NCI-H69 (cell line): ENCODE measurements around the gene HIVEP3.

Experiments used
- DNase-seq: peaks from one replicate; lab custom pipeline; 2025; lab: John Stamatoyannopoulos, UW

The HIVEP3 gene

DNA sequence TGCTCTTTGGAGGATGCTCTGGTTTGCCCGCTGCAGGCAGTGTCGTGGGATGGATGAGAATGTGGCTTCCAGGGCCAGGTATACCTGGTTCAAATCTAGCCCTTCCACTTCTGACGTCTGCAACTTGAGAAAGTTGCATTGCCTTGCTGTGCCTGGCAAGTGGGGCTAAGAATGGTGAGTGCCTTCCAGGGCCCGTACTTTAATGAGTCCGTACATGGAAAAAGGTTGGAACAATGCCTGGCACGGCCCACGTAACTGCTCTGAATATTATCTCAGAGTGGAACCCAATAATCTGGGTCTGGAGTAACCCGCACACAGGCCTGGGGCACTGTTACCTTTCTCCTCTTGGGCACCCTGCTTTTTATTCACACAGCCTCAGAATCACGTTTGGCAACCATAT, 287.6 kb downstream of the HIVEP3 start:
- no peak for DNase-seq

DNA sequence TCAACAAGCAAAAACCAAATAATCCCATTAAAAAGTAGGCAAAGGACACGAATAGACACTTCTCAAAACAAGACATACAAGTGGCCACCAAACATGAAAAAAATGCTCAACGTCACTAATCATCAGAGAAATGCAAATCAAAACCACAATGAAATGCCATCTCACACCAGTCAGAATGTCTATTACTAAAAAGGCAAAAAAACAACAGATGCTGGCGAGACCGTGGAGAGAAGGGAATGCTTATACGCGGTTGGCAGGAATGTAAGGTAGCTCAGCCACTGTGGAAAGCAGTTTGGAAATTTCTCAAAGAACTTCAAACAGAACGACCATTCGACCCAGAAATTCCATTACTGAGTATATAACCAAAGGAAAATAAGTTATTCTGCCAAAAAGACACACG, 289.2 kb downstream of the HIVEP3 start:
- no peak for DNase-seq

DNA sequence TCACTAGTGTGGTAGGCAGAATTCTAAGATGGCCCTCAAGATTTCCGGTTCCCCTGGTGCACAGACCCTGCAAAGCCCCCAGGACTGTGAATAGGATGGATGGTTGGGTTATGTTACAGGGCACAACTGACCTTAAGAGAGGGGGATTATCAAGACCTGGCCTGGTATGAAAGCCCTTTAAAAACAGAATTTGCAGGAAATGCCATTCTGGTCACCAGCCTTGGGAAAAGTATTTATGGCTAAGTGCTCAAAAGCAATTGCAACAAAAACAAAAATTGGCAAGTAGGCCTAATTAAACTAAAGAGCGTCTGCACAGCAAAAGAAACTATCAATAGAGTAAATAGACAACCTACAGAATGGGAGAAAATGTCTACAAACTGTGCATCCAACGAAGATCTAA, 289.6 kb downstream of the HIVEP3 start:
- DNase-seq: no peak

DNA sequence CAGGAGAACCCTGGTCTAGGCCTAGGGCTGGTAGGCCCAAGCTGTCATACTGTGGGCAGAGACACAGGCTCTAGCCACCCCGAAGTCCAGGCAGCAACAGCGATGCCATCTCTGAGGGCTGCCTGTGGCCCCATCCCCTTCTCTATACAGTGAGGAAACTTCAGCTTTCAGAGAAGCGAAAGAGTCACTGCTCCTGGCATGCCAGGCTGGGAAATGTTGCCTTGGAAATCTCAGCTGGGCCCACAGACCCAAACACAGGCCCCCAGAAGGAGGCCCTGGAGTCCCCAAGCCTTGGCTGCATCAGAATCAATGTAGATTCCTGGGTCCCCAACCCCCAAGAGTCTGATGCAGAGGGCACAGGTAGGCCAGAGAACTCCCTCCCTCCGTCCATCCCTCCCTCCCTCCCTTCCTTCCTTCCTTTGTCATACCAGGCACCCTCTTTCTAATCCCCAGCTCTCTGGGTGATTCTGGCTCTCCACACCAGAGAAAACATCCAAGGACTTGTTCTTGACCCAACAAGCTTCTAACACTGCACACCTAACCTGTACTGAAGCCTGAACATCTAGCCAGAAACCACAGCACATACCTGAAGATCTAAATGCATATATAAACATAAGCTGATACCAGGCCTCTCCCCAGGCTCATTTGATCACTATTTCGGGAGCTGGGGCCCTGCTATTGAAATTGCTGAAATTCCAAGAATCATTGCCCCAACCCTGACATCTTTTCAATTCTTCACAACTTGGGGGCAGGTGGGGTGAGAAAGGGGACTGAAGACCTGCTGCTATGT, 291.0 kb downstream of the HIVEP3 start:
- no peak for DNase-seq

DNA sequence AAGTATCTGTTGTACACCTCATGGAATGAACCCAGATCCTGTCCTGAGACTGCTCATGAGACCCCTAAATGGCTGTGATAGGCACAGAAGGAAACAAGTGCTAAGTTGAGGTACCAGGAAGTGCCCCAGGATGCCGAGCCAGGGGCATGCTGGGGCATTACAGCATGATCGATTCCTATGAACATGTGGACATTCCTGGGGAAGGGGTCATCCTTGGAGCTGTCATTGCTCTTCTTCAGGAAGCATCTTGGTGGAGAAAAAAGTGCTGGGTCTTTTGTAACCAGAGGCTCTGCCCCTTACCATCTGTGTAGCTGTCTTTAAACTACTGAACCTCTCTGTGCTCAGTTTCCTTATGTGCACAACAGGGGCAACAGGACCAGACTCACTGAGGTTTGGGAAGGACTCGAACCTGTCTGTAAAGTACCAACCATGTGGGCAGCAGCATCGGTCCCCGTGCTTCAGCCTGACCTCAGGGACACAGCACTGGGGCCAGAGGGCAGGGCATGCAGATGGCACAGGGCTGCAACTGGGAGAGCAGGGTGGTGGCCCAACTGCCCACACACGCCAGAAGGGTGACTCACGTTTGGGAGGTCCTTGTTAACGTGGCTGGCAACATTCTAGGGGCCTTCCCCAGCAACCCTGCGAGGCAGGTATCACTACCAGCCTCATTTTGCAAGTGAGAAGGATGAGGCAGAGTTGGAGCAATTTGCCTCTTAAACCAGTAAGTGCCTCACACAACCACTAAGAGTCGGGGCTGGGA, 291.9 kb downstream of the HIVEP3 start:
- DNase-seq: no peak

DNA sequence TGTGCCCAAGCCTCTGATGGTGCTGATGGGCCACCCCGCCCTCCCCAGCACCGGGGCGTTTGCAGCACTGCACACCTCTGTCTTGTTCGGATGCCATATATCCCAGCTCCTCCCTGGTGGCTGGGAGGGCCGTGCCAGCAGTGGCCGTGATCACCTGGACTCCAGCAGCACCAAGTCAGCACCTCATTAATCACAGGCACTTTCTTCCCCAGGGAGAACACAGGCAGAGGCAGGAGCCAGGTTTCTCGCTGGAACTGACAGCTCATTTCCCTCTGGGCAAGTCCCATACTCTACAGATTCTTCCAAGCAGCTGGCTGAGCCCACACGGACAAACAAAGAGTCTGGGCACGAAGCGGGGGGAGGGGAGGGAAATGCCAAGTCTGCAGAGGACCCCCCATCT, 292.6 kb downstream of the HIVEP3 start:
- DNase-seq: peak; percentile 77

DNA sequence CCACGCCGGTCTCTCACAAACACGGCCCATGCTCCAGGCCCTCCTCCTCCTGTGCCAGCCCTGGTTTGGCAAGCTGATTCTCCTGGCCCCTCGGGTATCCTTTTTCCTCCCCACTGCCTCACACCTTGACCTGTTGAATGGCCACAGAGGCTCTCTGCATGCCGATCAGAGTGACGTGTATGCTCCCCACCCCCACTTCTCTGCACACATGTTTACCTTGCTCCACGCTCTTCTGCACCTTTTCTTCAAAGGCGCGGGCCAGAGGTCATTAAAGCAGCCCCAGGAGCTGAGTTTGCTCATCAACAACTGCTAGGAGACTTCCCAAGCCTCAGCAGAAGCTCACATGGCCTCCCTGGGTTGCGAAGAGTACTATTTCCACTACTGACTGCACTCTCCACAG, 295.0 kb downstream of the HIVEP3 start:
- peak; percentile 45 for DNase-seq

DNA sequence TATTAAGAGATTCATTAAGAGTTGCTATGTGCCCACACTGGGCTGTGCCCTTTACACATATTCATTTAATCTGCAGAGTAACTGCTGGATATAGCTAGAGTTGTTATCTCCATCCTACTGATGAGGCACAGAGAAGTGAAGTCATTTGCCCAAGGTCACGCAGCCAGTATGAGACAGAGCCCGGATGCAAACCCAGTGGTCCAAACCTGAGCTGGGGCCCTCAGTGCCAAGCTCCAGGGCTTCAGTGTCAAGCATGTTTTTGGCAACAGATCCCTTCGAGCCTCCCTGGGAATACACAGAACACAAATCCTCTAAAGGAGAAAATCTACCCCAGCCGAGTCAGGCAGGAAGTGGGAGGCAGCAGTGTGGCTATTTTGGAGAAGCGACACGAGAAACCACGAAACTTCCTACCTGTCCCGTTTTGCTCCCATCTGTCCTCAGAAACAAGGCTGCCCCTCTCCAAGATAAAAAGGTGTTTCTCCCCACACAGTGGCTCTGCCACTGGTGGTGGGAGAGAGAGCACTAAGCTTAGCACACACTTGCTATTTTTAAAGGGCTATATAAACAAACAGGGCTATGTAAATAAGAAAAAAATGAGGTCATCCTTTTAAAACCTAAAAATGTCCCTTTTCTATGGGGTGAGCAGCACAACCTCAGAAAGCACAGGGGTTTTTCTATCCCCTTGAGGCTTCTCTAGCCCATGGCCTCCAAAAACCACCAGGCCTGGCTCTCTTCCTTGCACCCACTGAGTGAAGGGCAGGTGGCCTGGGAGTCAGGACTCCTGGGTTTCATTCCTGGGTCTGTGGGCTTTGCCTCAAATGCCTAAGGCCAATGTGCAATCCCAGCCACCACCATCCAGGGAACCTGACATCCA, 295.6 kb downstream of the HIVEP3 start:
- DNase-seq: no peak

DNA sequence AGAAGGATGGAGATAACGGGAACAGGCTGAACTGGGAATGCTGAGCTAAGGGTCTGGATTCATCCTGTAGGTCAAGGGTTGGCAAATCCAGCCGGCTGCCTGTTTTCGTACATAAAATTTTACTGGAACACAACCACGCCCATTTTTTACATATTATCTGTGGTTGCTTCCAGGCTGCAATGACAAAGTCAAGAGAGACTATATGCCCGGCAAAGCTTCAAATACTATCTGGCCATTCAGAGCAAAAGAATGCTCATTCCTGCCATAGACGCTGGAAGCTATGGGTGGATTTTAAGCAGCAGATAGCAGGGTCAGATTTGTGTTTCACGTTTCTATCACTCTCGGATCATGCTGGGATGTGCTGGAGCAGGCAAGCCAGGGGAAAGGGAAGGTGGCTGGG, 296.3 kb downstream of the HIVEP3 start:
- no peak for DNase-seq

DNA sequence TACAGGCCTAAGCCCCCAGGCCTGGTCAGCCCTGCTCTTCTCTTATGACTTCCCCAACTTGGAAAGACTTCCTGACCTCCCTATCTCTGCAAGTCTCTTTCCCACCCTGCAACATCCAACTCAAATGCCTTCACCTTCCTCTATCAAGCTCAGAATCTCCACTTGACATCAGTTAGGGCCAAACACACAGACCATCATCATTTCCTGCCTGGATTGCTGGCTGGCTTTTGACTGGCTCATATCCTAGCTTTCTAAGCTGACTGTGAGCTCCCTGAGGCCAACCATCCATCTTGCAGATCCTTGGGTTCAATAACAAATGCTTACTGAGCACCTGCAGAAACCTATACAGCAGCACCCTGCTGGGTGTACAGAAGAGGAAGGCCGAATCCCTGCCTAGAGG, 296.9 kb downstream of the HIVEP3 start:
- no peak for DNase-seq

DNA sequence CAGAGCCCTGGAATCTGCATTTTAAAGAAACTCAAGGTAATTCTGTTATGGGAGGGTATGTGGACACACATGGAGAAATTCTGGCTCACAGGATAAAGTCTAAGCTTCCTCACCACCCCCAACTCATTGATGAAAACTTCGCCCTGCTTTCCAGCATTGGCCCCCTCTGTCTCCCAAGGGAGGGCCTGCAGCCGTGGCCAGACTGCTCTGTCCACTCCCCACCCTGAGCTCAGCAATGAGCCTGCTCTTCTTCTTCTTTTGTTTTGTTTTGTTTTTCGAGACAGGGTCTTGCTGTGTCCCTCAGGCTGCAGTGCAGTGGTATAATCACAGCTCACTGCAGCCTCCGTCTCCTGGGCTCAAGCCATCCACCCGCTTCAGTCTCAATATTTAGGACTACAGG, 297.5 kb downstream of the HIVEP3 start:
- DNase-seq: no peak

DNA sequence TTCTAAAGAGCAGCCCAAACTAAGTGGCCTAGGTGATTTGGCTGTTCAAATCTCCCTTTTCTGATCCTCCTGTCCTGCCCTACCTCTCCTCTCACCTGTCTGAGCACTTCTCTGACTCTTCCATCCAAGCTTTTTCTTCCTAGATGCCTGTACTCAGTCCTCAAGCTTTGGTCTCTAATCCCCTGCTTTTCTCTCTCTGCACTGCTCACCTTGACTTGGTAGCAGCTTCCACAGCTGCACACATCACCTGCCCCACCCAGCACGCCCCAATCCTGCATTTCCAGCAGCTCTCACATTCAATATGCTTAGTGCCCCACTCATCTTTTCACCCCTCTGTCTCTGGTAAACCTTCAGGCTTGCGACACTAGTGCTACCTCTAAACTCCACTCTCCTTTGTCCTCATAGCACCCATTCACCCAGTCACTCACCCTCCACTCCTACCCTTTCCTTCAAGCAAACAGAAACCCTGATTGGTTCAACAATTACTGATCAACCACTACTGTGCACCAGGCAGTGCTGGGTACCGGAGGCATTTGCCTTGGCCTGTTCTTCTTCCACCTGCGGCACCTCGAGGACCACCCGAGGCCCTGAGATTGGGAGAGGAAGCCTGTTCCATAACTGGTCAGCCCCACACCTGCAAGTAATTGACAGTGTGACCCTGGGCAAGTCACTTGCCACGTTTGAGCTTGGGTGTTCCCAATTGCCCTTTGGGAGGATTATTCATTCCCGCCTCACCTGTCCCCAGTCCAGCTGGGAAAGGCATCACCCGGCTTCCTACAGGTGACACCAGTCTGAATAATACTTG, 298.2 kb downstream of the HIVEP3 start:
- no peak for DNase-seq

DNA sequence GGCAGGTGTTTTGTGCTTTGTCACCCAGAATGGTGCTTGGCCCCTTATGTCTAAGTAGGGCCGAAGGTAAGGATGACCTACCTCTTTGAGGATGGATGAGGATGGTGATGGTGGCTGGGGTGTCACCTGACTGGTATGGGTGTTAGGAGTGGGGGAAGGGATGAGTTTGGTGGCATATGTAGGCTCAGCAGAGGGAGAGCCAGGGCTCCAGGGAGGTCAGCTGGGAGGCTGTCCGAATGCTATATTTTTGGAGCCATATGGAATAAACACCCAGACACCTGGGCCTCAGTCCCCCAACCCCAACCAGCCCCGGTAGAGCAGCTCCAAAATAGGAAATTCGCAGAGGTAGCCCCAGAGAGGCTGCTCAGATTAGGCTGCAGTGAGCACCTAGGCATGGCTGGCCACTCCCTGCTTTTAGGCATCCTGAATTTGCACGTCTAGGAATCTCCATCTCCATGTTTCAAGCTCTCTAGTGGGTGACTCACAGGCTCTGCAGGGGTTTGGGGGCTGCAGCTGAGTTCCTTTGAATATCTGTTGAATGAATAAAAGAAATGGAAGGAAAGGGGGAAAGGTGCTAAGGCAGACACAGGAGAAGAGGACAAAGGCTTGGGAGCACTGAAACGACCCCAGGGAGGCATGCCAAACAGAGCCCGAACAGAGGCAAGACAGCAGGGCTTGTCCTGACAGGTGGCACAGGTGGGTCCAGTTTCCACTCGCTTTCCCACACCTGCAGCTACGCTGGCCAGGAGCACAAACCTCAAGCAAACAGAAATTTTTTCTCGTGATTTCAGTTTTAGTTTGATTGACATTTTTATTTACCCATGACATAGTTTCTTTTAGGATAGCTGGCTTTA, 299.0 kb downstream of the HIVEP3 start:
- peak; percentile 75 for DNase-seq

DNA sequence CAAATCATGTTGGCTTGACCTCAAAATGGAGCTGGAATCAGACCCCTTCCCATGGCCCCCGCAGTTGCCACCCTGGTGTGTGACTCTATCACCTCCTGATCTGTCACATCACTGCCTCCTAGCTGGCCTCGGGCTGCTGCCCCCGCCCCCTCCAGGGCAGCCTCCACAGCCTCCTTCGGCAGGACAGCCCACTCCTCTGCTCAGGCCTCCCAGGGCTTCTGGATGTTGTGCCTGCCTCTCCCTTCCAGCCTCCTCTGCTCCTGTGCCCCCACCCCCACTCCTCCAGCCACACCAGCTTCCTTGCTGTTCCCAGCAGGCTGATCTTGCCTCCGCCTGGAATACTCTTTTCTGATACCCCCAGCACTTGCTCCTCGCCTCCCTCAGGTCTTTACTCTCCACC, 299.9 kb downstream of the HIVEP3 start:
- DNase-seq: no peak

DNA sequence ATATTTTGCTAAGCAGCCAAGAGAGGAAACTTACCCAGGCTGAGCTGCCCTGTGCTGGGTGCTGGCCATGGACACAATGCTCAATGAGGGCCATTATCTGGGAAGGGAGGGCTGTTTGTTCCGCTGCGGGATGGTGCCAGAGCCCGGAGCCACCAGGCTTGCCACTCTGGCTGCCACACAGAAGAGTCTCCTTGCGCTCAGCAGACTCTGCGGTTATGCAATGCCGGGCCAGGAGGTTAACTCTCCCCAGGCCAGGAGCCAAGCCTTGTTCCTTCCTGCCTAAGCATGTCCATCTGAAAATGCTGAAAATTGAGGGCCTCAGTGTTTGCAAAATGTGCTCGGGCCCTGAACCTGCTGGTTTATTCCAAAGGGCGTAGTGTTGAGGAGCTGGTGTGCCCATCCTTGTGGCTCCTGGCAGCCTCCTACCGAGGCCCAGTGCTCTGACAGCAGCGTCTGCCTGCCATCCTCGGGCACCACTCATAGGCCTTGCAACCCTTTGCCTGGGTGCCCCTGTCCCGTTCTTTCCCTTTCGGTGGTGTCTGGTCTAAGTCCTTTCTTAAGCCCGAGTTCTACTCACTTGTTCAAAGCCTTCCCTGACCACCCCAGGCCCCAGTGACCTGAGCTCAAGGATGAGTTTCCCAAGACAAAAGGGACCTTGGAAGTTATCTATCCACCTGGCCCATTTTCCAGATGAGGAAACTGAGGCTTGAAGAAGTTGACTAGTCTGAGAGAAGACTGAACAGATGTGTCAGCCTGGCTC, 300.5 kb downstream of the HIVEP3 start:
- DNase-seq: no peak

DNA sequence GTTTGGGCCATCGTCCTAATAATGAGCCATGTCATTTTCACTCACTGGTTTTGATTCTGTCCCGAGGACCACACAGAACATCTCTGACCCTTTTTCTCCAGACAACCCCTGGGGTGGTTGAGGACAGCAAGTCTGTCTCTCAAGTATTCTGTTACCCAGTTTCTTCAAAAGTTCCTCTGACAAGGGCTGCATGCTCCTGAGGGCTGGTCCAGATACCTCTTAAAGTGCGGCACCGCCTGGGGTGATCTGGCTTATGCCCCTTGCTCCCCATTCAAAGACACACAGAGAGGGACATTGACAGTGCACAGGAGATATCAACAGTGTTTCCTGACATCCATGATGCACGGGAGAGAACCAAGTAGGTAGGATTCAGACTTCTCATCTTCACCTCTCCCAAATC, 301.4 kb downstream of the HIVEP3 start:
- no peak for DNase-seq

DNA sequence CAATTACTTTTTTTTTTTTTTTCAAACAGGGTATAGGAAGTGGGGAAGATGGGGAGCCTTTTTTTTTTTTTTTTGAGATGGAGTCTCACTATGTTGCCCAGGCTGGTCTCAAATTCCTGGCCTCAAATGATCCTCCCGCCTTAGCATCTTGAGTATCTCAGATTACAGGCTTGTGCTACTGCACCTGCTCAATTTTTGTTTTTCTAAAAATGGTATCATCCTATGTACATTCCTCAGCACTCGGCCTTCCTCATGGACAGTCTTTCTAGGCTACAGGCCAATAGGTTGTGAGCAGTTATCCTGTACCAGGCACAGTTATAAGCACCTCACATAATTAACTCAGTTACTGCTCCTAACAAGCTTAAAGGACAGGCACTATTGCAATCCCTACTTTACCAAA, 302.2 kb downstream of the HIVEP3 start:
- no peak for DNase-seq

DNA sequence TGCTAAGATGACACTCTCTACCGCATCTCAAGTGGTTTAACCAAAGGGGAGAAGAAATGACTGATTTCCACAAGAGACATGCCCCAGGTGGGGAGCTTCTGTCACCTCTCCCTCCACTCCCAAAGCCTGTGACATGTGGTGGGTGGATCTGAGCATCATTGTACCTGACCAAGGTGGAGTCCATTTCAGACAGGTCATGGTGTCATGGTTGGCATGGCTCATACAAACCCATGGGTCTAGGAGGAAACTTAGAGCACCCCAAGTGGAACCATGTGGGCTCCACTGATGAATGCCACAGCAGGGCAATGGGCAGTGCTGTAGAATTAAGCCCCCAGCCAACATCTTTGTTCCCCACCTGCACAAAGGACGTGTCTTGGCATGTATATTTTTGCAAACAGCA, 302.7 kb downstream of the HIVEP3 start:
- no peak for DNase-seq

DNA sequence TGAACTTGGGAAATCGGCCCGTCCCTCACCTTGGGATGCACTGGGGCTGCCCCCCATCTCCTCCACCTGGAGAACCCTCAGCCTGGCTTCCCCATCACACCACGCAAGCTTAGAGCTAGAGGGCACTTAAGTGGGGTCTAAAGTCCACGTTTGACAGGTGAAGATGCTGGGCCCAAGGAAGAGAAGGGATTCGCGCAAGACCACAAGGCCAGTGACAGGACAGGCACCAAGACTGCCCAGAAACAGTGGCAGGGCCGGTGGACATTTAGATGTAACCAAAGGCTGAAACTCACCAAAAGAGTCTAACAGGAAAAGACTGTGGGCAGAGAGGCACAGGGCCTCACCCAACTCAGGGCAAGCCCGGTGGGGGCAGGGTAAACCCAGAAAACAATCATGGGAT, 303.4 kb downstream of the HIVEP3 start:
- no peak for DNase-seq

DNA sequence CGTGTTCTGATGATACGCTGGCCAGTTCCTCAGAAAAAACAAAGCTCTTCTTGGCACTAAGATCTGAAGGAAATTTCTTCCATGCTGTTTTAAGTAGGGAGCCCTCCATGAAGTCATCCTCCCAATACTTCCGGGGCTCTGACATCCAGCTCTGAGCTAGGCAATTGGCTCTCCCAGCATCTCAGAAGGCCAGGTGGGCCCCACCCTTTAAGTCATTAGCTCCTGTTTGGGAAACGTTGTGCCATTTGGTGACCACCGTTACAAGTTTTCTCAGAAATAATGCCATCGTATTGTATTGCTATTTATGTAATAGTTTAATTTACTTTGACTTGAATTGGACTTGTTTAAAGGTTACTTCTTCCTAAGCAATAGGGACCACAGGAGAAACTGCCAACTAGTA, 303.9 kb downstream of the HIVEP3 start:
- no peak for DNase-seq
